K562 (cell line): ENCODE data around the gene C2orf69. TPM values are rescaled to one million over a fixed set of nuclear protein-coding genes. Genes with fewer than 3 reads are reported as not detected.

Experiments
- ARID2 ChIP-seq: fragments of 450-650 bp; IDR thresholded peaks from 2 replicates; pipeline ENCODE4 v1.6.1; 2017; ENCODE audit warnings: antibody characterized with exemption, mild to moderate bottlenecking
- ARID3A ChIP-seq: IDR thresholded peaks from 2 replicates; pipeline ENCODE4 v1.6.1; 2012; ENCODE audit warnings: low read depth, low read length, improper control_type of control experiment, borderline replicate concordance
- ARID4B ChIP-seq: sonication (generic); formaldehyde crosslinking; IDR thresholded peaks from 2 replicates; pipeline ENCODE4 v1.8.0; 2022; ENCODE audit warnings: mild to moderate bottlenecking, missing genetic modification reagents
- CHD4 ChIP-seq: fragments of 200-600 bp; sonication (generic); IDR thresholded peaks from 3 replicates; pipeline ENCODE4 v1.6.1; 2012; ENCODE audit warnings: low read depth, mild to moderate bottlenecking, mixed read lengths, low read length, inconsistent platforms; ENCODE audit not compliant: insufficient read depth, insufficient replicate concordance, poor library complexity, severe bottlenecking
- E2F6 ChIP-seq, 2 experiments: IDR thresholded peaks; 2 replicates each; pipeline ENCODE4 v1.6.1; 2011; ENCODE audit warnings: borderline replicate concordance in 1 of 2, control low read depth in 1 of 2, low read depth in 1 of 2, low read length in 1 of 2, mild to moderate bottlenecking in 1 of 2, mixed read lengths in 1 of 2, moderate library complexity in 1 of 2; ENCODE audit not compliant: insufficient read depth in 1 of 2, insufficient read length in 1 of 2, poor library complexity in 1 of 2, severe bottlenecking in 1 of 2; ENCODE audit errors: extremely low read depth in 1 of 2
- FOXA1 ChIP-seq: fragments of 450-650 bp; IDR thresholded peaks from 2 replicates; pipeline ENCODE4 v1.6.1; 2016; ENCODE audit warnings: mild to moderate bottlenecking, borderline replicate concordance
- HMGN3 ChIP-seq: IDR thresholded peaks from 2 replicates; pipeline ENCODE4 v1.6.1; 2011; ENCODE audit warnings: borderline replicate concordance, low read depth, mild to moderate bottlenecking, mixed read lengths, low read length; ENCODE audit not compliant: insufficient read length; ENCODE audit errors: extremely low read depth
- MTA1 ChIP-seq: fragments of 450-650 bp; IDR thresholded peaks from 2 replicates; pipeline ENCODE4 v1.6.1; 2017; ENCODE audit warnings: borderline replicate concordance
- MXI1 ChIP-seq: IDR thresholded peaks from 2 replicates; pipeline ENCODE4 v1.6.1; 2011; ENCODE audit warnings: low read depth, mild to moderate bottlenecking, improper control_type of control experiment, low read length
- NFXL1 ChIP-seq: fragments of 450-650 bp; formaldehyde crosslinking; IDR thresholded peaks from 2 replicates; pipeline ENCODE4 v1.4.0; 2021; ENCODE audit warnings: mild to moderate bottlenecking
- RBM15 ChIP-seq: fragments of 200-400 bp; formaldehyde crosslinking; IDR thresholded peaks from 2 replicates; pipeline ENCODE4 v1.6.1; 2018; ENCODE audit warnings: mild to moderate bottlenecking, low read length, moderate library complexity; ENCODE audit not compliant: insufficient read depth
- SIN3B ChIP-seq: fragments of 450-650 bp; IDR thresholded peaks from 2 replicates; pipeline ENCODE4 v1.6.1; 2017; ENCODE audit warnings: low read depth, mild to moderate bottlenecking, moderate library complexity
- USF2 ChIP-seq: sonication (generic); formaldehyde crosslinking; IDR thresholded peaks from 2 replicates; pipeline ENCODE4 v1.5.0; 2020; ENCODE audit warnings: missing genetic modification reagents
- ZNF140 ChIP-seq: fragments of 250-450 bp; sonication (Bioruptor Pico); IDR thresholded peaks from 2 replicates; pipeline ENCODE4 v1.8.0; 2021; ENCODE audit warnings: moderate library complexity, mild to moderate bottlenecking, inconsistent platforms
- ZNF511 ChIP-seq: sonication (generic); formaldehyde crosslinking; IDR thresholded peaks from 2 replicates; pipeline ENCODE4 v1.8.0; 2022; ENCODE audit warnings: mild to moderate bottlenecking, missing genetic modification reagents
- polyA plus RNA-seq, 8 experiments: library from polyadenylated mRNA; depleted of rRNA in 4 of 8; stranded (reverse) in 5 of 8; unstranded in 3 of 8; fragments of >200 nt; fragmentation: Nextera tagmentation in 2 of 8; fragmentation: Illumina TruSeq in 1 of 8; extraction: Ambion mirVana in 2 of 8; extraction: Trizol in 1 of 8; gene quantifications; 2 replicates each; pipeline versions ENCODE4 v1.2.1 to v1.2.3, GENCODE V29; 2011 to 2014; ENCODE audit warnings: inconsistent platforms in 1 of 8, missing spikeins in 1 of 8
- total RNA-seq, 7 experiments: library from RNA; depleted of rRNA in 6 of 7; stranded (reverse); fragments of >200 nt in 6 of 7; fragmentation: Illumina TruSeq in 2 of 7; extraction: Trizol in 2 of 7; gene quantifications; 2 replicates each; pipeline versions ENCODE4 v1.2.1 to v1.2.3, GENCODE V29; 2011 to 2021; ENCODE audit warnings: low replicate concordance in 1 of 7

Gene C2orf69
- total and polyA plus RNA-seq, 9 of the 15 experiments (the other 6 are each of a cell fraction or from before 2014, with no cell fraction given) = 3.4 to 9.8 (median 5.7) TPM

- peak; percentile 45; the same call in 1 of the 2 replicates for TF ChIP-seq ZNF511 (CRISPR knock-in tag)
- TF ChIP-seq ARID2 = no peak
- no peak for TF ChIP-seq E2F6 (IDR thresholded peaks at IDR 0.05; ENCODE audit: borderline replicate concordance in 1 of 2, extremely low read depth in 1 of 2, insufficient read depth in 1 of 2, insufficient read length in 1 of 2, low read depth in 1 of 2, low read length in 1 of 2, poor library complexity in 1 of 2, severe bottlenecking in 1 of 2)
- TF ChIP-seq HMGN3 = no peak
- no peak for TF ChIP-seq CHD4
- TF ChIP-seq FOXA1 = no peak
- TF ChIP-seq SIN3B = peak; percentile 96
- TF ChIP-seq MXI1 = no peak
- TF ChIP-seq ARID3A = no peak
- TF ChIP-seq ZNF140 (CRISPR knock-in tag) = no peak
- TF ChIP-seq RBM15 = no peak
- TF ChIP-seq MTA1 = 0 out of 2 replicates have a peak, but pooled peaks have one; percentile 27
- no peak for TF ChIP-seq USF2 (CRISPR knock-in tag)
- TF ChIP-seq ARID4B (CRISPR knock-in tag) = peak; percentile 62
- TF ChIP-seq NFXL1 (CRISPR knock-in tag) = no peak
Observed at GRCh38 chr2:199955339-199956061, 44.4 kb downstream of the C2orf69 start, which contains the start of the genes MAIP1 and TYW5 (continued).
